GM23338 (cell line): ENCODE measurements around the gene NPHP3. TPM values are rescaled to one million over a fixed set of nuclear protein-coding genes. Genes with fewer than 3 reads are reported as not detected.

Experiments
- ATAC-seq: fragments of 200-7000 bp; cut with Tn5 transposase; 3 replicates; pipeline ENCODE4 v1.9.1; 2020
- DNase-seq: peaks from one replicate; pipeline ENCODE4 v3.0.0-alpha.2; 2015; ENCODE audit warnings: low spot score
- H2AFZ ChIP-seq: fragments of 200-600 bp; sonication (generic); 2 replicates; pipeline ENCODE4 v1.8.0; 2016; ENCODE audit warnings: antibody characterized with exemption, mild to moderate bottlenecking, moderate library complexity
- H3F3A ChIP-seq: fragments of 200-600 bp; sonication (generic); replicated peaks from 2 replicates; pipeline ENCODE4 v1.8.0; 2017; ENCODE audit warnings: antibody characterized with exemption, mixed run types, low read depth
- H3K27ac ChIP-seq: fragments of 200-600 bp; sonication (generic); 2 replicates; pipeline ENCODE4 v1.6.1; 2016; ENCODE audit warnings: low read depth
- H3K27me3 ChIP-seq: fragments of 200-600 bp; sonication (generic); 2 replicates; pipeline ENCODE4 v1.8.0; 2016; ENCODE audit warnings: mild to moderate bottlenecking, mixed run types, moderate library complexity; ENCODE audit not compliant: insufficient read depth
- H3K36me3 ChIP-seq: fragments of 200-600 bp; sonication (generic); 2 replicates; pipeline ENCODE4 v1.8.0; 2016; ENCODE audit warnings: mild to moderate bottlenecking; ENCODE audit not compliant: insufficient read depth
- H3K4me1 ChIP-seq: fragments of 200-600 bp; sonication (generic); 2 replicates; pipeline ENCODE4 v1.8.0; 2016; ENCODE audit warnings: mild to moderate bottlenecking, moderate library complexity; ENCODE audit not compliant: insufficient read depth
- H3K4me2 ChIP-seq: fragments of 200-600 bp; sonication (generic); 2 replicates; pipeline ENCODE4 v1.7.1; 2017; ENCODE audit warnings: mixed run types
- H3K4me3 ChIP-seq: fragments of 200-600 bp; sonication (generic); 2 replicates; pipeline ENCODE4 v1.6.1; 2016; ENCODE audit warnings: mixed run types
- H3K79me2 ChIP-seq: fragments of 200-600 bp; sonication (generic); replicated peaks from 2 replicates; pipeline ENCODE4 v1.8.0; 2017; ENCODE audit warnings: mild to moderate bottlenecking; ENCODE audit not compliant: insufficient read depth
- H3K9me2 ChIP-seq: fragments of 200-600 bp; sonication (generic); 2 replicates; pipeline ENCODE4 v1.8.0; 2017; ENCODE audit not compliant: insufficient read depth
- H4K20me1 ChIP-seq: fragments of 200-600 bp; sonication (generic); replicated peaks from 2 replicates; pipeline ENCODE4 v1.8.0; 2017; ENCODE audit warnings: mild to moderate bottlenecking; ENCODE audit not compliant: insufficient read depth
- H3K27ac Mint-ChIP-seq: 2 replicates; pipeline ENCODE4 v1.8.0; 2020; ENCODE audit warnings: inconsistent platforms, mild to moderate bottlenecking, moderate library complexity, mixed read lengths
- H3K27me3 Mint-ChIP-seq: 3 replicates; pipeline ENCODE4 v1.8.0; 2022; ENCODE audit warnings: low read depth, mild to moderate bottlenecking, moderate library complexity, mixed read lengths, inconsistent platforms; ENCODE audit not compliant: insufficient read depth, poor library complexity
- H3K36me3 Mint-ChIP-seq: 3 replicates; pipeline ENCODE4 v1.8.0; 2021; ENCODE audit warnings: low read depth, mild to moderate bottlenecking, inconsistent platforms, moderate library complexity, mixed read lengths
- H3K4me1 Mint-ChIP-seq: 3 replicates; pipeline ENCODE4 v1.8.0; 2020; ENCODE audit warnings: mild to moderate bottlenecking, inconsistent platforms, mixed read lengths
- H3K4me3 Mint-ChIP-seq: 3 replicates; pipeline ENCODE4 v1.8.0; 2021; ENCODE audit warnings: moderate library complexity, mild to moderate bottlenecking, inconsistent platforms, mixed read lengths
- H3K9me3 Mint-ChIP-seq: 3 replicates; pipeline ENCODE4 v1.8.0; 2020; ENCODE audit warnings: moderate library complexity, mild to moderate bottlenecking, inconsistent platforms, mixed read lengths
- JUNB ChIP-seq: IDR thresholded peaks from one replicate; pipeline ENCODE4 v1.6.1; 2016; ENCODE audit warnings: antibody characterized with exemption; ENCODE audit not compliant: unreplicated experiment
- POLR2AphosphoS5 ChIP-seq: IDR thresholded peaks from 2 replicates; pipeline ENCODE4 v1.6.1; 2016; ENCODE audit warnings: antibody characterized with exemption, low read depth
- long read RNA-seq: library from polyadenylated mRNA; unstranded; transcript quantifications from one replicate; pipeline ENCODE4 v2.0.0, GENCODE V29; 2020; ENCODE audit not compliant: unreplicated experiment
- polyA plus RNA-seq: library from polyadenylated mRNA; unstranded; fragments of >200 nt; fragmentation: Nextera tagmentation; extraction: Ambion mirVana; gene quantifications from 2 replicates; pipeline ENCODE4 v1.2.1, GENCODE V29; 2016
- total RNA-seq: library from RNA; depleted of rRNA; stranded (reverse); fragments of >200 nt; shearing (Covaris generic); gene quantifications from 2 replicates; pipeline ENCODE4 v1.2.3, GENCODE V29; 2014; rRNA removed
- TF ChIP-seq, protein P1 (sequence below): IDR thresholded peaks from 2 replicates; pipeline ENCODE4 v1.6.1; 2016; ENCODE audit warnings: antibody characterized with exemption
- TF ChIP-seq, protein P2 (sequence below), 2 experiments: fragments of 200-600 bp in 1 of 2; sonication (generic) in 1 of 2; conservative IDR thresholded peaks; 2 replicates each; pipeline versions ENCODE4 v1.5.1 to v1.6.1; 2016 to 2017; ENCODE audit warnings: antibody characterized with exemption in 2 of 2, low read depth in 2 of 2, mild to moderate bottlenecking in 2 of 2, moderate library complexity in 1 of 2
- TF ChIP-seq, protein P3 (sequence below): IDR thresholded peaks from one replicate; pipeline ENCODE4 v1.6.1; 2018; ENCODE audit warnings: antibody characterized with exemption; ENCODE audit not compliant: unreplicated experiment

The NPHP3 gene, protein sequence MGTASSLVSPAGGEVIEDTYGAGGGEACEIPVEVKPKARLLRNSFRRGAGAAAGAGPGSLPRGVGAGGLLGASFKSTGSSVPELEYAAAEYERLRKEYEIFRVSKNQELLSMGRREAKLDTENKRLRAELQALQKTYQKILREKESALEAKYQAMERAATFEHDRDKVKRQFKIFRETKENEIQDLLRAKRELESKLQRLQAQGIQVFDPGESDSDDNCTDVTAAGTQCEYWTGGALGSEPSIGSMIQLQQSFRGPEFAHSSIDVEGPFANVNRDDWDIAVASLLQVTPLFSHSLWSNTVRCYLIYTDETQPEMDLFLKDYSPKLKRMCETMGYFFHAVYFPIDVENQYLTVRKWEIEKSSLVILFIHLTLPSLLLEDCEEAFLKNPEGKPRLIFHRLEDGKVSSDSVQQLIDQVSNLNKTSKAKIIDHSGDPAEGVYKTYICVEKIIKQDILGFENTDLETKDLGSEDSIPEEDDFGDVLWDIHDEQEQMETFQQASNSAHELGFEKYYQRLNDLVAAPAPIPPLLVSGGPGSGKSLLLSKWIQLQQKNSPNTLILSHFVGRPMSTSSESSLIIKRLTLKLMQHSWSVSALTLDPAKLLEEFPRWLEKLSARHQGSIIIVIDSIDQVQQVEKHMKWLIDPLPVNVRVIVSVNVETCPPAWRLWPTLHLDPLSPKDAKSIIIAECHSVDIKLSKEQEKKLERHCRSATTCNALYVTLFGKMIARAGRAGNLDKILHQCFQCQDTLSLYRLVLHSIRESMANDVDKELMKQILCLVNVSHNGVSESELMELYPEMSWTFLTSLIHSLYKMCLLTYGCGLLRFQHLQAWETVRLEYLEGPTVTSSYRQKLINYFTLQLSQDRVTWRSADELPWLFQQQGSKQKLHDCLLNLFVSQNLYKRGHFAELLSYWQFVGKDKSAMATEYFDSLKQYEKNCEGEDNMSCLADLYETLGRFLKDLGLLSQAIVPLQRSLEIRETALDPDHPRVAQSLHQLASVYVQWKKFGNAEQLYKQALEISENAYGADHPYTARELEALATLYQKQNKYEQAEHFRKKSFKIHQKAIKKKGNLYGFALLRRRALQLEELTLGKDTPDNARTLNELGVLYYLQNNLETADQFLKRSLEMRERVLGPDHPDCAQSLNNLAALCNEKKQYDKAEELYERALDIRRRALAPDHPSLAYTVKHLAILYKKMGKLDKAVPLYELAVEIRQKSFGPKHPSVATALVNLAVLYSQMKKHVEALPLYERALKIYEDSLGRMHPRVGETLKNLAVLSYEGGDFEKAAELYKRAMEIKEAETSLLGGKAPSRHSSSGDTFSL (N-terminal part only)
- total RNA-seq (12.0 and 20.6 TPM in 2 replicates), polyA plus RNA-seq (5.1 and 8.4 TPM in 2 replicates)
- long read RNA-seq = 0 reads

DNA sequence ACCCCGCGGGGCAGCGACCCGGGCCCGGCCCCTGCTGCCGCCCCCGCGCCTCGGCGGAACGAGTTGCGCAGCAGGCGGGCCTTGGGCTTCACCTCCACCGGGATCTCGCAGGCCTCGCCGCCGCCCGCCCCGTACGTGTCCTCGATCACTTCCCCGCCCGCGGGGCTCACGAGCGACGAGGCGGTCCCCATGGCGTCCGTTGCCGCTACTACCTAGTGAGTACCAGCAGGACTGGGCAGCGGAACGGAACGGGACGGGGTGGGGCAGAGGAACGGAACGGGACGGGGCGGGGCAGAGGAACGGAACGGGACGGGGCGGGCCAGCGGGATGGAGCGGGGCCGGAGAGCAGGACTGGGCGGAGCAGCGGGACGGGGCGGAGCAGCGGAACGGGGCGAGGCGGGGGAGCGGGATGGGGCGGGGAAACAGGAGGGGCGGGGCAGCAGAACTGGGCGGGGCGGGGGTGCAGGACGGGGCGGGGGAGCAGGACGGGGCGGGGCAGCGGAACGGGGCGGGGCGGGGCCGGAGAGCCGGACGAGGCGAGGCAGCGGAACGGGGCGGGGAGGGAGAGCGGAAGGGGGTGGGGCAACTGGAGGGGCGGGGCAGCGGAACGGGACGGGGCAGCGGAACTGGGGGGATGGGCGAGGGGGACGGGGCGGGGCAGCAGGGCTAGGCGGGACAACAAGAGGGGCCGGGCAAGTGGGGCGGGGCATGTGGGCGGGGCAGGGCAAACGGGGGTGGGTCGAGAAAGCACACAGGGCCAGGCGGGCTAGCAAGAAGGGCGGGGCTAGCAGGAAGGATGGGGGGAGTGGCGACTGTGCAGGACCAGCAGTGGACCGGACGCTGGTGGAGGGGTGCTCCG, at the start of gene NPHP3:
Gene NPHP3 (minus strand): TSS at position 245 of the 859 bp plus-strand sequence. CDS start 54 bp downstream, at position 191.
- Mint-ChIP-seq H3K36me3 (peaks cover 4% of the 10 kb centered on the region; the same call in 2 of the 3 replicates), H3K4me1 (peaks cover 20% of the 10 kb centered on the region), H3K9me3 (no peaks in the 10 kb centered on the region), H3K27me3 (peaks cover 10% of the 10 kb centered on the region), H3K27ac (peak within 1 kb of the TSS; percentile 95), H3K4me3 (peak within 1 kb of the TSS; percentile 92)
- Histone ChIP-seq H3K36me3 (no peaks in the 10 kb centered on the region), H3K4me3 (peak within 1 kb of the TSS; percentile 82), H3K27ac (peak within 1 kb of the TSS; percentile 92), H3K4me2 (peak within 1 kb of the TSS; percentile 76), H3K27me3 (no peaks in the 10 kb centered on the region), H3K79me2 (peaks cover 16% of the 10 kb centered on the region), H3F3A (peaks cover 6% of the 10 kb centered on the region; the same call in 1 of the 2 replicates), H4K20me1 (peaks cover 9% of the 10 kb centered on the region), H3K4me1 (peaks cover 20% of the 10 kb centered on the region), H3K9me2 (no peaks in the 10 kb centered on the region), H2AFZ (peak within 1 kb of the TSS; percentile 87)
- ATAC-seq (peak; percentile 86), DNase-seq (peak; percentile 95)
- TF ChIP-seq, protein P1, sequence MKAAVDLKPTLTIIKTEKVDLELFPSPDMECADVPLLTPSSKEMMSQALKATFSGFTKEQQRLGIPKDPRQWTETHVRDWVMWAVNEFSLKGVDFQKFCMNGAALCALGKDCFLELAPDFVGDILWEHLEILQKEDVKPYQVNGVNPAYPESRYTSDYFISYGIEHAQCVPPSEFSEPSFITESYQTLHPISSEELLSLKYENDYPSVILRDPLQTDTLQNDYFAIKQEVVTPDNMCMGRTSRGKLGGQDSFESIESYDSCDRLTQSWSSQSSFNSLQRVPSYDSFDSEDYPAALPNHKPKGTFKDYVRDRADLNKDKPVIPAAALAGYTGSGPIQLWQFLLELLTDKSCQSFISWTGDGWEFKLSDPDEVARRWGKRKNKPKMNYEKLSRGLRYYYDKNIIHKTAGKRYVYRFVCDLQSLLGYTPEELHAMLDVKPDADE = no peak
- TF ChIP-seq POLR2AphosphoS5 (peak; percentile 89), JUNB (no peak)

DNA sequence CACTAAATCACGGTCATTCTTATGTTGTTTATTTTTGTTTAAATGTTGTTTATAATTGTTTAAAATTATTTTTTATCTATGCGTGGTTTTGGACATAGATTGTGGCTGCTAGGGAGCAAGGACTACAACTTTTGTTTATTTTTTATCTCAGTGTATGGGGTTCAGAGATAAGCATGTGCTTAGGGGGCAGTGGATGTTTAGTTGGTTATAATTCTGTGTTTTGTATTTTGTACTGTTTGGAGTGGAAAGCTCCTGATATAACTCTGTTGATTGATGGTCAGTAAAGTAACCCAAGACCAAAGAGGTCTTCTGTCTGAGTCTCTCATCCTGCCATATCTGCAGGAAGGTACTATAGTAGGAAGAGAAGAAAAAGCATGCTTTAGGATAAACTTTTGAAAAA, 36.5 kb upstream of the NPHP3 start:
- Histone ChIP-seq H3K9me2 (no peaks in the 10 kb centered on the region), H3K4me3 (no peak overlapping the region), H3K27ac (no peak overlapping the region), H4K20me1 (no peaks in the 10 kb centered on the region), H3K4me2 (no peak overlapping the region), H3K79me2 (no peaks in the 10 kb centered on the region), H3K27me3 (no peaks in the 10 kb centered on the region), H2AFZ (no peak overlapping the region), H3K4me1 (no peaks in the 10 kb centered on the region), H3K36me3 (no peaks in the 10 kb centered on the region), H3F3A (no peaks in the 10 kb centered on the region)
- no peaks in the 10 kb centered on the region for H3K36me3 Mint-ChIP-seq
- TF ChIP-seq, protein P2, sequence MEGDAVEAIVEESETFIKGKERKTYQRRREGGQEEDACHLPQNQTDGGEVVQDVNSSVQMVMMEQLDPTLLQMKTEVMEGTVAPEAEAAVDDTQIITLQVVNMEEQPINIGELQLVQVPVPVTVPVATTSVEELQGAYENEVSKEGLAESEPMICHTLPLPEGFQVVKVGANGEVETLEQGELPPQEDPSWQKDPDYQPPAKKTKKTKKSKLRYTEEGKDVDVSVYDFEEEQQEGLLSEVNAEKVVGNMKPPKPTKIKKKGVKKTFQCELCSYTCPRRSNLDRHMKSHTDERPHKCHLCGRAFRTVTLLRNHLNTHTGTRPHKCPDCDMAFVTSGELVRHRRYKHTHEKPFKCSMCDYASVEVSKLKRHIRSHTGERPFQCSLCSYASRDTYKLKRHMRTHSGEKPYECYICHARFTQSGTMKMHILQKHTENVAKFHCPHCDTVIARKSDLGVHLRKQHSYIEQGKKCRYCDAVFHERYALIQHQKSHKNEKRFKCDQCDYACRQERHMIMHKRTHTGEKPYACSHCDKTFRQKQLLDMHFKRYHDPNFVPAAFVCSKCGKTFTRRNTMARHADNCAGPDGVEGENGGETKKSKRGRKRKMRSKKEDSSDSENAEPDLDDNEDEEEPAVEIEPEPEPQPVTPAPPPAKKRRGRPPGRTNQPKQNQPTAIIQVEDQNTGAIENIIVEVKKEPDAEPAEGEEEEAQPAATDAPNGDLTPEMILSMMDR (conservative IDR thresholded peaks at IDR 0.05; ENCODE audit: low read depth in 2 of 2) = no peak
- TF ChIP-seq, protein P3, sequence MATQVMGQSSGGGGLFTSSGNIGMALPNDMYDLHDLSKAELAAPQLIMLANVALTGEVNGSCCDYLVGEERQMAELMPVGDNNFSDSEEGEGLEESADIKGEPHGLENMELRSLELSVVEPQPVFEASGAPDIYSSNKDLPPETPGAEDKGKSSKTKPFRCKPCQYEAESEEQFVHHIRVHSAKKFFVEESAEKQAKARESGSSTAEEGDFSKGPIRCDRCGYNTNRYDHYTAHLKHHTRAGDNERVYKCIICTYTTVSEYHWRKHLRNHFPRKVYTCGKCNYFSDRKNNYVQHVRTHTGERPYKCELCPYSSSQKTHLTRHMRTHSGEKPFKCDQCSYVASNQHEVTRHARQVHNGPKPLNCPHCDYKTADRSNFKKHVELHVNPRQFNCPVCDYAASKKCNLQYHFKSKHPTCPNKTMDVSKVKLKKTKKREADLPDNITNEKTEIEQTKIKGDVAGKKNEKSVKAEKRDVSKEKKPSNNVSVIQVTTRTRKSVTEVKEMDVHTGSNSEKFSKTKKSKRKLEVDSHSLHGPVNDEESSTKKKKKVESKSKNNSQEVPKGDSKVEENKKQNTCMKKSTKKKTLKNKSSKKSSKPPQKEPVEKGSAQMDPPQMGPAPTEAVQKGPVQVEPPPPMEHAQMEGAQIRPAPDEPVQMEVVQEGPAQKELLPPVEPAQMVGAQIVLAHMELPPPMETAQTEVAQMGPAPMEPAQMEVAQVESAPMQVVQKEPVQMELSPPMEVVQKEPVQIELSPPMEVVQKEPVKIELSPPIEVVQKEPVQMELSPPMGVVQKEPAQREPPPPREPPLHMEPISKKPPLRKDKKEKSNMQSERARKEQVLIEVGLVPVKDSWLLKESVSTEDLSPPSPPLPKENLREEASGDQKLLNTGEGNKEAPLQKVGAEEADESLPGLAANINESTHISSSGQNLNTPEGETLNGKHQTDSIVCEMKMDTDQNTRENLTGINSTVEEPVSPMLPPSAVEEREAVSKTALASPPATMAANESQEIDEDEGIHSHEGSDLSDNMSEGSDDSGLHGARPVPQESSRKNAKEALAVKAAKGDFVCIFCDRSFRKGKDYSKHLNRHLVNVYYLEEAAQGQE = no peak
- H3K27ac Mint-ChIP-seq = no peak overlapping the region
- ATAC-seq (no peak), DNase-seq (no peak)
- H3K4me1 Mint-ChIP-seq = no peaks in the 10 kb centered on the region
- no peaks in the 10 kb centered on the region for H3K27me3 Mint-ChIP-seq
- H3K4me3 Mint-ChIP-seq = no peak overlapping the region
- no peaks in the 10 kb centered on the region; the same call in 2 of the 3 replicates for H3K9me3 Mint-ChIP-seq
